ENCODE data around the gene ITGAD.
"Not testable (repeated sequence)": the region's sequence is repeated elsewhere in the genome, so short reads cannot be mapped to it uniquely, and the experiment has no call there.

Gene ITGAD

DNA sequence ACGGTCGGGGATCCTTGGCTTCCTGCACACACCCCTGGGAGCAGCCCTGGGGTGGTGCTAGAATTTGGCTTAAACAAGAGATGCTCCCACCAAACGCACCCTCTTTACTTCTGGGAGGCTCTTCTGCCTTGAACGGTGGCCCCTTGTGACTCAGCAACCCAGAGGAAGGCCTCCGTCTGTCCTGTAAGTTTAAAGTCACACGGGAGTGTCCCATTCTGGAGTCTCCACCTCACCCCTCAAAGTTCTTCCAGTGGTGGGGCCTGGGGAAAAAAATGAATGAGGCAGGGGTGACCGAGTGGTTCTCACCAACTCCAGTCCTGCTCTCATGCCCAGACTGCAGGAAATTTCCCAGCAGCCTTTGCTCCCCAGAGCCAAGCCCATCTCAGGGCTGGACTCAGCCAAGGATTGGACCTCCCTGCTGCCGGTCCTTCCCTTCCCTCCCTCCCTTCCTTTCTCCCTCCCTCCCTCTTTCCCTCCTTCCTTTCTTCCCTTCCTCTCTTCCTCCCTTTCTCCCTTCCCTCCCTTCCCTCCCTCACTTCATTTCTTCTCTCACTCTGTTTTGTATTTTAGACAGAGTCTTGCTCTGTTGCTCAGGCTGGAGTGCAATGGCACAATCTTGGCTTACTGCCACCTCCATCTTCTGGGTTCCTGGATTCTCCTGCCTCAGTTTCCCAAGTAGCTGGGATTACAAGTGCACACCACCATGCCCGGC is 11.4 kb downstream of the ITGAD start:
- DNase-seq, result no peak

DNA sequence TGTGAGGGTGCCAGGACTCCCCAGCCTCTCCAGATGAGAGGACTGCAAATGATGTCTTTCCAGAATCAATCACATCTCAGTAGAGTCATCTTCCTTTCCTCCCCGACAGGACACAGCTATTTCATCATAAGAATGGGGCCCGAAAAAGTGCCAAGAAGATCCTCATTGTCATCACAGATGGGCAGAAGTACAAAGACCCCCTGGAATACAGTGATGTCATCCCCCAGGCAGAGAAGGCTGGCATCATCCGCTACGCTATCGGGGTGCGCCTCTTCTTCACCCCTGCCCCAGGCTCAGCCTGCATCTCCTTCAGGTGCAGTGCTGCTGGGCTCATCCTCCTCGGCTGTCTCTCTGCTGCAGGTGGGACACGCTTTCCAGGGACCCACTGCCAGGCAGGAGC is 14.3 kb downstream of the ITGAD start:
- DNase-seq, result no peak

DNA sequence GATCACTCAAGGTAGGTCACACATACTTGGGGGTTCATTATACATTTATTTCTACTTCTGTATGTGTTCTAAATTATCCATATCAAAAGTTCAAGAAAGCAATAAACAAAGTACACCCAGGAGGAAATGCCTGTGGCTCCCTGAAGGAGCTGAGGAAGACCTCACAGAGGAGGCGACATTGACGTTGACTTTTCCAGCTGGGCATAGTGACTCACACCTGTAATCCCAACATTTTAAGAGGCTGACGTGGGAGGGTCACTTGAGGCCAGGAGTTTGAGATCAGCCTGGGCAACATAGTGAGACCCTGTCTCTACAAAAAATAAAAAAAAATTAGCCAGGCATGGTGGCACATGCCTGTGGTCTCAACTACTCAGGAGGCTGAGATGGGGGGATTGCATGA is 16.3 kb downstream of the ITGAD start:
- no peak for DNase-seq

DNA sequence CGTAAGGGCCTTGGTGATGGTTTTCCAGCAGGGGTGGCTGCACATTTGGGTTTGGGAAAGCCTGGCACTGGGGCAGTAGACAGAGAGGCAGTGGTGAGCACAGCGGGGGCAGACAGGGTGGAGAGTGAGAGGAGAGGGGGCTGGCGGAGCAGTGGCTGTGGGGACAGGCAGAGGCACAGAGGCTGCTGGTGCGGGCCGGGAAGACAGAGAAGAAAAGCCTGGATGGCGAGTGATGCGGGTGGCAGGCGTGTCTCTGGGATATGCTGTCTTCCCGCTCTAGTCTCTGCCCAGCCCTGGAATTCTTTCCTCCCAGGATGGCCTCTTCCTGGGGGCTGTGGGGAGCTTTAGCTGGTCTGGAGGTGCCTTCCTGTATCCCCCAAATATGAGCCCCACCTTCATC is 16.9 kb downstream of the ITGAD start:
- DNase-seq, result no peak

DNA sequence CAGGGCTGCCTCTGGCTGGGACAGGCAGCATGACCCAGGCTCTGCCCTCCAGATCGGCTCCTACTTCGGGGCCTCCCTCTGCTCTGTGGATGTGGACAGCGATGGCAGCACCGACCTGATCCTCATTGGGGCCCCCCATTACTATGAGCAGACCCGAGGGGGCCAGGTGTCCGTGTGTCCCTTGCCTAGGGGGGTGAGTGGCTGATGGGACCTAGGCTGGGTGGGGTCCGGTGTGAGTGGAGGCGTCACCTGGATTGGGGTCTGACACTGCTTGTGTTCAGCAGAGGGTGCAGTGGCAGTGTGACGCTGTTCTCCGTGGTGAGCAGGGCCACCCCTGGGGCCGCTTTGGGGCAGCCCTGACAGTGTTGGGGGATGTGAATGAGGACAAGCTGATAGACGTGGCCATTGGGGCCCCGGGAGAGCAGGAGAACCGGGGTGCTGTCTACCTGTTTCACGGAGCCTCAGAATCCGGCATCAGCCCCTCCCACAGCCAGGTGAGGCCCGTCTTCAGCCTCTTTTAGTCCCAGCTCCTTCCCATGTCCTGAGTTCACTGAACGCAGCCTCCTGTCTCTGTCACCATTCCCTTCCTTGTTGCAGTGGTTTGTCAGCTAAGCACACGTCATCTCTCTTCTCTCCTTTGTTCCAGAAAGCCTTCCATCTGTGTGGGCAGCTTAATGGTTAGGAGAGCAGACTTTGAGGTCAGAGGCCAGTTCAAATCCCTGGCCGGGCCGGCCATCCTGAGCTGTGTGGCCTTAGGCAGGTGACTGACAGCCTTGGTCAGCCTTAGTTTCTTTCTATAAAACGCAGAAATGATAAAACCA is 18.1 kb downstream of the ITGAD start:
- no peak for DNase-seq

DNA sequence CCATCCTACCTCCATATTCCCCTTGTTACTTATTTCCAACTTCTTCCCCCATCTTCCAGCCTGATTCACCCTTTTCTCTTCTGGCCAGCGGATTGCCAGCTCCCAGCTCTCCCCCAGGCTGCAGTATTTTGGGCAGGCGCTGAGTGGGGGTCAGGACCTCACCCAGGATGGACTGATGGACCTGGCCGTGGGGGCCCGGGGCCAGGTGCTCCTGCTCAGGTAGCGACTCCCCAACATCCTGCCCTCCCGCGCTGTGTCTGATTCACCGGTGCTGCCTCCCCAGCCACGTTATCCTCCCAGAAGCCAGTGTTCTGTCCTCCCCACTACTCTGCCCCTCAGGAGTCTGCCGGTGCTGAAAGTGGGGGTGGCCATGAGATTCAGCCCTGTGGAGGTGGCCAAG is 19.6 kb downstream of the ITGAD start:
- DNase-seq, result no peak

DNA sequence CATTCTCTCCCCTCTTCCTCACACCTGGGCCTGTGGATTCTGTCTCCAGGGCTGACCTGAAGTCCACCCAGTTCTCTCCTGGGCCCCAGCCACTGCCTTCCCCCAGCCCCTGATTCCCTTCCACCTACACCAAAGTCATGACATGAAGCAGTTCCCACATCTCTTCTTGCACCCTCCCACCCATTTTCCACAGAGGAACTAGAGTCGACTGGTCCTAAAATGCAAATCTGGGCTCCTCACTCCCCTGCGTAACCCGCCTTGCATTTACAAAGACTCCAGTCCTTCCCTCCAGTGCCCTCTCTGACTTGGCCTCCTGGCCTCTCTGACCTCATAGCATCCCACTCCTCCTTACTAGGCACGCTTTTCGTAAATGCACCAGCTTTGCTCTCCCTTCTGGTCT is 20.2 kb downstream of the ITGAD start:
- DNase-seq, result no peak

DNA sequence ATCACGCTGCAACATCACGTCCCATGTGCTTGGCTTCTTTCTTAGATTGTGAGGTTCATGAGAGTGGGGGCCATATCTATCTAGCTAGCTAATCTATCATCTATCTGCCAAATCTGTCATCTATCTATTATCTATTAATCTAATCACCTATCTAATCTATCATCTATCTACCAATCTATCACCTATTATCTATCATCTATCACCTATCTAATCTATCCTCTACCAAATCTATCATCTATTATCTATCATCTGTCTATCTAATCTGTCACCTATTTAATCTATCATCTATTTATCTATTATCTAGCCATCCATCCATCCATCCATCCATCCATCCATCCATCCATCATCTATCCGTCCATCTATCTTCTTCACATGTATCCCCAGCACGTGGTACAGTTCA is 20.8 kb downstream of the ITGAD start:
- DNase-seq, result no peak

DNA sequence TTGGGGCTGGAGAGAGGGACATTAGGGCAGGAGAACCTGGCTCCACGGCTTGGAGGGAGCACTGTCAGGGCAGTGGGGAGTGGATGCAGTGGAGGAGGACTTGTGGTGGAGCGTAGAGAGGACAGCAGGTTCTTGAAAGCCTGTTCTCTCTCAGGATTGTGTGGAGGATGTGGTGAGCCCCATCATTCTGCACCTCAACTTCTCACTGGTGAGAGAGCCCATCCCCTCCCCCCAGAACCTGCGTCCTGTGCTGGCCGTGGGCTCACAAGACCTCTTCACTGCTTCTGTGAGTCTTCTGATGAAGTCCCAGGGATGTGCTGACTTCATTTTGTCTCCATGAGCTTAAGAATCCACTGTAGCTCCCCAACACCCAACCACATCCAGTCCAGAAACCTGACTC is 21.6 kb downstream of the ITGAD start:
- peak; percentile 8 for DNase-seq

DNA sequence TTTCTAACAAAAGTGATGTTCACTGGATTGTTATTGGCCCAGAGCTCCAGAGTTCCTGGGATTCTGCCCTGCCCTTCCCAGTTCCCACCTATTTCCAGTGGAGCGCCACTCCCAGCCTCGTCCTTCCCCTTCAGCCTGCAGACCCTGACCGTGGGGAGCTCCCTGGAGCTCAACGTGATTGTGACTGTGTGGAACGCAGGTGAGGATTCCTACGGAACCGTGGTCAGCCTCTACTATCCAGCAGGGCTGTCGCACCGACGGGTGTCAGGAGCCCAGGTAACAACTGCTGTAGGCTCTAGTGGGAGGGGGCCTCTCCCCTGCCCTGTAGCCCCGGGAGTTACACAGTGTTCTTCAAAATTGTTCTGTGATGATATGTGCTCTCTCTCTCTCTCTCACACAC is 23.2 kb downstream of the ITGAD start:
- DNase-seq, result no peak

DNA sequence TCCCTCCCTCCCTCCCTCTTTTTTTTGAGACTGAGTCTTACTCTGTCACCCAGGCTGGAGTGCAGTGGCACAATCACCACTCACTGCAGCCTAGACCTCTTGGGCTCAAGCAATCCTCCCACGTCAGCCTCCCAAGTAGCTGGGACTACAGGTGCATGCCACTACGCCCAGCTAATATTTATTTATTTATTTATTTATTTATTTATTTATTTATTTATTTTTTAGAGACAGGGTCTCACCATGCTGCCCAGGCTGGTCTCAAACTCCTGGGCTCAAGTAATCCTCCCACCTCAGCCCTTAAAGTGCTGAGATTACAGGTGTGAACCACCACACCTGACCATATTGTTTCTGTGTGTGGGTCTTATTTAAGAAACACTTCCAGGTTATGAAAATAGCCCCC is 23.9 kb downstream of the ITGAD start:
- DNase-seq, result not testable (repeated sequence)

DNA sequence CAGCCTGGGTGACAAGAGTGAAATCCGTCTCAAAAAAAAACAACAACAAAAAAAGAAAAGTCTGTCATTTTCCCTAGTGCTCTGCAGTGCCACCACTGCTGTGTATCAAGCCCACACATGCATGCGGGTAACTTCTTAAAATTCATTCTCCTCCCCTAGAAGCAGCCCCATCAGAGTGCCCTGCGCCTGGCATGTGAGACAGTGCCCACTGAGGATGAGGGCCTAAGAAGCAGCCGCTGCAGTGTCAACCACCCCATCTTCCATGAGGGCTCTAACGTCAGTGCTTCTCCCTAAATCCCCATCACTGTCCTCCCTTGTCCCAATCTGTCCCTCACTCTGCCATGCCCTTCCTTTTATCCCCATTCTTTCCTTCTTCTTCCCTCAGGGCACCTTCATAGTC is 24.8 kb downstream of the ITGAD start:
- no peak for DNase-seq

DNA sequence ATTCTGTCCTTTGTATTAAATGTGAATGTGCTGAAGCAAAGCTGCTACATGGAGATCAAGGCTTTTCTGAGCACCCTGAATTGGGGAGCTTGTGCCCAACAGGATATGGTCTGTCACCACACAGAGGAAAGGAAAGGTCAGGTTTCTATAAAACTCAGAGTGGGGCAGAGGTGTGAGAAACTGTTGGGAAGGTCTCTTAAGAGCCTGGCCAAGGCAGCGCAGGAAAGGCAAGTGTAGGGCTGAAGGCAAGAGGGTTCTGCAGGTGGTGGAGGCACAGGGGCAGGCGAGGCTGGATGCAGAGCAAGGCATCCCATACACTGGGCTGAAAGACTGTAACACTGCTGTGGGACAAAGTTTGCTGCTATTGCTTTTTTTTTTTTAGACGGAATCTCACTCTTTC is 26.9 kb downstream of the ITGAD start:
- DNase-seq, result peak; percentile 5

DNA sequence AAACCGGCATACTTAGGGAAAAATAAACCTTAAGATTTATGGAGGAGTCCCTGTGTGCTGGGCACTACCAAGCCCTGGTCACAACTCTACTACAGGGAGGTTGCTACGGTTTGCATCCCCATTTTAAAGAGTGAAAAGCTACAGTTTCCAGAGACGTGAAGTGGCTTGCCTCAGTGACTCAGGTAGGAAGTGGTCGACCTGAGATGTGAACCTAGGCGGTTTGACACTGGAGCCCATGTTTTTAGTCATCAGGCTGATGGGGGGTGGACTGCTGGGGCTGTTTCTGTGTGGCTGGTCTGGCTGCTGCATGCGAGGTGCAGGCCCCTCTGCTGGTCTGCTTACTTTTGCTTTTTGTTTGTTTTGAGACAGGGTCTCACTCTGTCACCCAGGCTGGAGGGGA is 28.5 kb downstream of the ITGAD start:
- DNase-seq, result peak; percentile 48

DNA sequence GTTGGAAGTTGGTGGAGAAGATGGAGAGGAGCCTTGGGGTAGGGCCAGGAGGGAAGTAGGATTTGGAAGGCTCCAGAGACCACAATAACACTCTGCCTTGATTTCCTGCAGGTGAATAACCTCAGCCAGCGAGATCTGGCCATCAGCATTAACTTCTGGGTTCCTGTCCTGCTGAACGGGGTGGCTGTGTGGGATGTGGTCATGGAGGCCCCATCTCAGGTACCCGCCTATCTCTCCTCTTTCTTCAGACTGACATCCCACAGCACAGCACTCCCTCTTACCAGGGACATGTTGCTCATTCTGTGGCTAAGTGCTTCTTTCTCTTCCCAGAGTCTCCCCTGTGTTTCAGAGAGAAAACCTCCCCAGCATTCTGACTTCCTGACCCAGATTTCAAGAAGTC is 30.1 kb downstream of the ITGAD start:
- DNase-seq, result no peak

DNA sequence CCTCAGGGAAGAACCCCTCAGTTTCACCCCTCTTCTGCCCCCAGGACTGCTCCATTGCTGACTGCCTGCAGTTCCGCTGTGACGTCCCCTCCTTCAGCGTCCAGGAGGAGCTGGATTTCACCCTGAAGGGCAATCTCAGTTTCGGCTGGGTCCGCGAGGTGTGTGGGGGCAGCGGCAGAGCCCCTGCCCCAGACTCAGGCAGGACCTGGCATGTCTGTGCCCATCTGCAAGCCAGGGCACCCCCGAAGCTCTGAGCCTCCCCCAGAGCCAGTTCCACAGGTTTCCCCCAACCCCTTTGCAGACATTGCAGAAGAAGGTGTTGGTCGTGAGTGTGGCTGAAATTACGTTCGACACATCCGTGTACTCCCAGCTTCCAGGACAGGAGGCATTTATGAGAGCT is 30.7 kb downstream of the ITGAD start:
- no peak for DNase-seq

DNA sequence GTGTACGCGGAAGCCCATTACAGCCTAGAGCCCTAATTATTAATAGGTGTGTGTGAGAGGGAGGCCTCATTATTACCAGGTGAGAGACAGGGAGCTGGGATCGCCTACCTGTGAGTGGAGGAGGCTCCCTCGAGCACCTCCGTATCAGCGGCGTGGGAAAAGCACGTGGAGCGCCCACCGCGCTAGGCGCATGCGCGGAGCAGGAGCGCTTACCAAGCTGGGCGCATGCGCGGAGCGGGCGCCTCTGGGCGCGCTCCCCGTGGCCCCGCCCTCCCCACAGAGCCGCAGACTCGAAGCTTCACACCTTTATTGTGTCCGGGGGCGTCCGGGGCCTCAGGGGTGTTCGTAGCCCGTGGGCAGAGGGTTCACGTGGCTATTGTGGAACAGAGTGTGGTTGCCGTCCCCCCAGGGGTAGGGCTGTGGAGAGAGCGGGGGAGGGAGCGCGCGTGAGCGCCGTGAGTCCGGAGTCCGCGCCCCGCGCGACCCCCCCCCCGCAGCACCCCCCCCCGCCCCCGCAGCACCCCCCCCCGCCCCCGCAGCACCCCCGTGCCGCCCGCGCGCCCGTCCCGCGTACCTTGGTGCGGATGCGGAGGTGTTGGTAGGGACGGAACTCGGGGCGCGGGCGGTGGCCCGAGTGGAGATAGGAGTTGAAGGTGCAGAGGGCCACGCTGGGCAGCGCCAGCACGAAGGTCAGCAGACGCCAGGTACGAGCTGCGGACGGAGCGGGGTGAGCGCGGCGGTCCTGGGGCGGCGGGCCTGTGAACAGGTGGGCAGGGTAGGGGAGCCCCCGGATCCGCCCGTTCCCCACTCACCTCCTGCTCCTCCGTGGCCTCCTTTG is 34.5 kb downstream of the ITGAD start:
- peak; percentile 75 for DNase-seq

DNA sequence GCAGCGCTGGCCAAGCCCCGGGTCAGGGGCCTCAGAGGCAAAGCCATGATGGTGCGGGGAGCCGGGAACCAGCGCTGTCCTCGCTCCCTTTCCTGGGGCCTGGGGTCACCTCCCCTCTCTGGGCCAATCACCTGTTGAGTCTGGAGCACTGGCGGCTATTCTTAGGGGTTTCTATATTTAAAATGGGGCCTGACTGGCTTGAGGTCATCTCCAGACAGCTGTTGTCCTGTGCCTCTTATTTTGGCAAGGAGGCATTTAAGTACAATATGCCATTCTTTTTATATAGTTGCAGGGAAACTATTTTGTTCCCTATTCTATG is 35.1 kb downstream of the ITGAD start, which contains the start of gene COX6A2:
COX6A2 (minus strand) TSS at position 82 of the 319 bp plus-strand sequence; CDS start at position 47, 35 bp downstream.
- no peak for DNase-seq

DNA sequence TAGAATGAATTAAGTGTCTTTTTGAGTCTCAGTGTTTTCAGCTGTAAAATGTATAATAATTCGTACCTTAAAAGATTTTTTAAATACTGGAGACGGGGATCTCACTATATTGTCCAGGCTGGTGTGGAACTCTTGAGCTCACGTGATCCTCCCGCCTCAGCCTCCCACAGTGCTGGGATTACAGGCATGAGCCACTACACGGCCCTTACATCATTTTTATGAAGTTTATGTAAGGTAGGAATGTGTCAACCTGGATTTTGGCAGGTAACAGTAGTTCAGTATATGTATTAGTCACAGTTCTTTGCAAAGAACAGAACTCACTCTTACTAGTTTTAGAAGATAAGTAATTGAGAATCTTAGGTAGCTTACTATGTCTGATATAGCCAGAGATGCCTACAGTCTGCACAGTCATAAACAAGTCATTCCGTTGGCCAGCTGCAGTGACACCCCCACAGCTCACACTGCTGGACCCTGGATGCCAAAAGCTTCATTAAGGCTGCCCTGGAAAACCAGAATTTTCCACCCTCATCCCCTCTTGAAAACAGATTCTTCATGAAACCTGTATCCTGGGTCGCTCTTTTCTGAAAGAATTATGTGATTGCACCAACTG is 35.6 kb downstream of the ITGAD start:
- DNase-seq, result no peak

DNA sequence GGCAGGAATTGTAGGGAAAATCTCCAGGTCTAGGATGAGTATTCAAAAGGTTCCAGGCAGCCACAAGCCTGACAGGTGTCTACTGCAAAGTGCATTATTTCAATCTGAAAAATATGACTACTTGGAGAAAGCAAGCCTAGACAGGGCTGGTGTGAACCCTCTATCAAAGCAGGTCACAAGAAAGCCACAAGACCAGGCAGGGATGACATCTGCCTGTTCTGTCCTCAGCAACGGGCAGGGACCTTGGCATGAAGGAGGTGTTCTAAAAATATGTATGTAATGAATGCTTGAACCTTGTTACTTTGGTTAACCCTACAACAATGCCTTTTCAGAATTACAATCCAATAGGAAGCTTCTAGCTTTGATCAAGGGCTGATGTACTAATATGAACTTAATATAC is 36.2 kb downstream of the ITGAD start:
- DNase-seq, result no peak

DNA sequence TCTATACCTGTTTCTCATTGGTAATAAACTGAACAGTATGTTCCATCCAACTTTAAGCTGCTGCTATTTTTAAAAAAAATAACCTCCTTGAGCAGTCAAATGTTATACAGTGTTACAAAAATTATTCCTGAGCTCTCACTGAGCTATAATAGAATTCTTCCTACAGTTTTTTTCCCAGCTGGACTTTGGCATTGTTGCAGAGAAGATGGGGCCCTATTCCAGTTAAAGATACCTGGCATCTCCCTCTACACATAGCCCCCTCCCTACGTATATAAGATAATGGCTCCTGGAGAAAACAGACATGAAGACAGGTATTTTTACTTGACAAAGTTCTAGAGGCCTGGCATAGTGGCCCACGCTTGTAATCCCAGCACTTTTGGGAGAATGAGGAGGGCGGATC is 36.7 kb downstream of the ITGAD start:
- no peak for DNase-seq

DNA sequence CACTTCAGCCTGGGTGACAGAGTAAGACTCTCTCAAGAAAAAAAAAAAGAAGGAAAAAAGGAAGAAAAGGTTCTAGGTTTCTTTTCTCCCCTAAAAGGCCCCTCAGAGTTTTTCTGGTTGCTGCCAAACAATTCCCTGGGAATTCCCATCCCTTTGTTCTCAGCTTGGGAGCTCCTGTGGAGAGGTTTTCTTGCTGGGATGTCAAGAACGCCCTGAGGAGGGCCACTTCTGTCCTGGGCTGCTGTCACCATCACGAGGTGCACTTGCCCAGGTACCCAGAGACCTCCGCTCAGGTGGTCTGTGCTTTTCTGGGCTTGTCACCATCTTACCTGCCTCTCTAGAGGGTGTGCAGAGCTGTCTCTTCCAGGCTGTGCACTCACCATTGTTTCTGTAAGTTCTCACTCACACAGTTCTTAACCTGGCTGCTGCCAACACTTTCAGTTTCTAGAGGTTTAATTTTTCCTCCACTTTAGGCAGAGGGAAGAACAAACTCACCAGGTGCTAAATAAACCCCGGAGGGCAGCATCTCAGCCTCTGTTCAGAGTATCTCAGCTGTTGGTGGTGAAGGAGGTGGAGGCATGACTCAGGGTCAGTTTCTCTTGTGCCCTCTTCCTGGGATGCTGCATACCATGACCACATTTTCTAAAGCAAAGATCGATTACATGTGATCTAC is 37.4 kb downstream of the ITGAD start:
- no peak for DNase-seq

All from CD4-positive, alpha-beta T cell treated with Interleukin-17A for 1 hour (primary cell).